GM12878 (cell line): ENCODE data around the gene TPPP3. TPM values are rescaled to one million over a fixed set of nuclear protein-coding genes. Genes with fewer than 3 reads are reported as not detected.

Experiments used
- ATAC-seq: fragments of 200-7000 bp; cut with Tn5 transposase; 3 replicates; pipeline ENCODE4 v1.9.1; 2020; ENCODE audit warnings: mild to moderate bottlenecking, moderate library complexity
- BruUV-seq: library from RNA; stranded (reverse); fragments of 400-500 nt; replicated peaks from 2 replicates; lab custom pipeline; 2021; lab: Mats Ljungman, UMichigan
- CTCF ChIA-PET: fragments of 300-600 bp; sonication (Branson Sonifier 250); formaldehyde crosslinking; extraction: SDS; loops from one replicate; lab custom pipeline; 2021; ENCODE audit warnings: inconsistent platforms; lab: Yijun Ruan, JAX
- POLR2A ChIA-PET: fragments of 350-600 bp; formaldehyde crosslinking; extraction: SDS; loops from one replicate; lab custom pipeline; 2021; ENCODE audit warnings: inconsistent platforms; lab: Charles Lee
- RAD21 ChIA-PET: fragments of 300-600 bp; sonication (Branson Sonifier 250); formaldehyde crosslinking; loops from one replicate; lab custom pipeline; 2023; ENCODE audit warnings: antibody characterized with exemption; ENCODE audit not compliant: unreplicated experiment; lab: Charles Lee
- SMC1A ChIA-PET: fragments of 300-600 bp; sonication (Branson Sonifier 250); formaldehyde crosslinking; loops from one replicate; lab custom pipeline; 2023; ENCODE audit not compliant: unreplicated experiment, uncharacterized antibody; lab: Charles Lee
- DNase-seq: peaks from one replicate; pipeline ENCODE4 v3.0.0-alpha.2; 2011; ENCODE audit warnings: low read depth, low spot score
- FAIRE-seq: peaks from 3 replicates; lab custom pipeline; 2011; peaks lifted over from hg19 to GRCh38; lab: Jason Lieb, UNC
- H2AFZ ChIP-seq: 2 replicates; pipeline ENCODE4 v1.6.0; 2011; ENCODE audit warnings: low read depth, low read length, control low read depth; ENCODE audit not compliant: control insufficient read depth
- H3K27ac ChIP-seq: 2 replicates; pipeline ENCODE4 v1.5.1; 2011; ENCODE audit warnings: control low read depth; ENCODE audit not compliant: control insufficient read depth, insufficient read depth
- H3K27me3 ChIP-seq, 2 experiments: replicated peaks in 1 of 2; 2 replicates each; pipeline versions ENCODE4 v1.6.0 to v1.6.1; 2011; ENCODE audit warnings: low read length in 1 of 2; ENCODE audit not compliant: control insufficient read depth in 2 of 2, insufficient read depth in 2 of 2
- H3K36me3 ChIP-seq, 2 experiments: 2 replicates each; pipeline ENCODE4 v1.5.1; 2011; ENCODE audit warnings: low read length in 1 of 2; ENCODE audit not compliant: control insufficient read depth in 2 of 2, insufficient read depth in 2 of 2
- H3K4me1 ChIP-seq: 2 replicates; pipeline ENCODE4 v1.6.1; 2011; ENCODE audit warnings: mild to moderate bottlenecking, low read length, moderate library complexity, mixed read lengths; ENCODE audit not compliant: control insufficient read depth, insufficient read depth
- H3K4me2 ChIP-seq: 2 replicates; pipeline ENCODE4 v1.6.0; 2011; ENCODE audit warnings: control low read depth; ENCODE audit not compliant: control insufficient read depth, insufficient read depth
- H3K4me3 ChIP-seq: fragments of 200-600 bp; sonication (generic); 2 replicates; pipeline ENCODE4 v1.5.1; 2016
- H3K79me2 ChIP-seq: 2 replicates; pipeline ENCODE4 v1.6.0; 2011; ENCODE audit warnings: low read length; ENCODE audit not compliant: control insufficient read depth, insufficient read depth
- H3K9ac ChIP-seq: 2 replicates; pipeline ENCODE4 v1.8.0; 2011; ENCODE audit warnings: low read length, control low read depth, mixed read lengths; ENCODE audit not compliant: control insufficient read depth, insufficient read depth
- H3K9me3 ChIP-seq: replicated peaks from 3 replicates; pipeline ENCODE4 v1.5.1; 2011; ENCODE audit warnings: mild to moderate bottlenecking, low read length; ENCODE audit not compliant: control insufficient read depth, insufficient read depth
- H4K20me1 ChIP-seq: 2 replicates; pipeline ENCODE4 v1.6.0; 2011; ENCODE audit not compliant: control insufficient read depth, insufficient read depth
- BCL11A ChIP-seq: IDR thresholded peaks from 2 replicates; pipeline ENCODE4 v1.6.1; 2011; ENCODE audit warnings: low read depth, low read length
- WGBS: methylation state at CpG from one replicate; pipeline ENCODE4 v1.1.6; 2016; ENCODE audit warnings: low lambda C conversion rate; ENCODE audit not compliant: insufficient replicate concordance, insufficient coverage; ENCODE audit errors: missing lambda C conversion rate; 5-methylcytosine and 5-hydroxymethylcytosine counted together
- in situ Hi-C: fragments of 300-500 bp; cut with MboI; formaldehyde crosslinking; loops from 9 replicates; pipeline ENCODE4 v1.14.3; 2018; ENCODE audit warnings: mixed read lengths
- intact Hi-C: fragments of 100-400 bp; cut with micrococcal nuclease; formaldehyde crosslinking; loops from one replicate; pipeline ENCODE4 v1.14.2; 2022; ENCODE audit not compliant: unreplicated experiment
- polyA plus RNA-seq, 11 experiments: library from polyadenylated mRNA; depleted of rRNA in 4 of 11; unstranded in 6 of 11; stranded (reverse) in 5 of 11; fragments of >200 nt; fragmentation: Nextera tagmentation in 4 of 11; fragmentation: Illumina TruSeq in 1 of 11; extraction: Ambion mirVana in 4 of 11; extraction: Trizol in 1 of 11; gene quantifications; 1 replicate in 1 of 11; 2 replicates in 10 of 11; pipeline versions ENCODE4 v1.2.1 to v1.2.3, GENCODE V29; 2011 to 2016; ENCODE audit warnings: inconsistent platforms in 2 of 11, missing spikeins in 2 of 11, low read depth in 1 of 11
- total RNA-seq, 4 experiments: library from RNA; depleted of rRNA in 3 of 4; stranded (reverse); fragments of >200 nt in 3 of 4; fragmentation: Illumina TruSeq in 1 of 4; extraction: Trizol in 1 of 4; gene quantifications; 2 replicates each; pipeline versions ENCODE4 v1.2.1 to v1.2.3, GENCODE V29; 2013 to 2021
- TF ChIP-seq, protein P1 (sequence below): fragments of 450-650 bp; IDR thresholded peaks from 2 replicates; pipeline ENCODE4 v1.6.1; 2018; ENCODE audit warnings: mild to moderate bottlenecking, low read depth, moderate library complexity; ENCODE audit not compliant: partially characterized antibody

Gene TPPP3
- total and polyA plus RNA-seq, 10 of the 15 experiments (the other 5 are each of a cell fraction or from before 2014, with no cell fraction given): 0.14 TPM; not detected in 9

- no peaks in the 10 kb centered on the region for H3K79me2 ChIP-seq
- no TSS peak for BruUV-seq
- H3K9ac ChIP-seq: no peak overlapping the region
- no peak overlapping the region for H2AFZ ChIP-seq
- H3K4me3 ChIP-seq: no peak overlapping the region
- ChIA-PET CTCF (interaction anchor here (0.5 kb wide), 1 partner anchor 21 kb away, joined by 4 read pairs; no protein-coding TSS in a partner anchor), SMC1A (no interaction called here), POLR2A (no interaction called here), RAD21 (no interaction called here)
- no peak for DNase-seq
- FAIRE-seq: no peak
- H3K4me1 ChIP-seq: no peaks in the 10 kb centered on the region
- no peaks in the 10 kb centered on the region for H3K9me3 ChIP-seq
- no peaks in the 10 kb centered on the region for H4K20me1 ChIP-seq
- in situ Hi-C loops (no loop called here), intact Hi-C loops (no loop called here)
- H3K4me2 ChIP-seq: no peak overlapping the region
- peak; percentile 18 for ATAC-seq
- 50% methylated on average over 15 of the region's 15 CpGs for WGBS
- H3K36me3 ChIP-seq: no peaks in the 10 kb centered on the region
- no peak for TF ChIP-seq BCL11A
- TF ChIP-seq, protein P1, sequence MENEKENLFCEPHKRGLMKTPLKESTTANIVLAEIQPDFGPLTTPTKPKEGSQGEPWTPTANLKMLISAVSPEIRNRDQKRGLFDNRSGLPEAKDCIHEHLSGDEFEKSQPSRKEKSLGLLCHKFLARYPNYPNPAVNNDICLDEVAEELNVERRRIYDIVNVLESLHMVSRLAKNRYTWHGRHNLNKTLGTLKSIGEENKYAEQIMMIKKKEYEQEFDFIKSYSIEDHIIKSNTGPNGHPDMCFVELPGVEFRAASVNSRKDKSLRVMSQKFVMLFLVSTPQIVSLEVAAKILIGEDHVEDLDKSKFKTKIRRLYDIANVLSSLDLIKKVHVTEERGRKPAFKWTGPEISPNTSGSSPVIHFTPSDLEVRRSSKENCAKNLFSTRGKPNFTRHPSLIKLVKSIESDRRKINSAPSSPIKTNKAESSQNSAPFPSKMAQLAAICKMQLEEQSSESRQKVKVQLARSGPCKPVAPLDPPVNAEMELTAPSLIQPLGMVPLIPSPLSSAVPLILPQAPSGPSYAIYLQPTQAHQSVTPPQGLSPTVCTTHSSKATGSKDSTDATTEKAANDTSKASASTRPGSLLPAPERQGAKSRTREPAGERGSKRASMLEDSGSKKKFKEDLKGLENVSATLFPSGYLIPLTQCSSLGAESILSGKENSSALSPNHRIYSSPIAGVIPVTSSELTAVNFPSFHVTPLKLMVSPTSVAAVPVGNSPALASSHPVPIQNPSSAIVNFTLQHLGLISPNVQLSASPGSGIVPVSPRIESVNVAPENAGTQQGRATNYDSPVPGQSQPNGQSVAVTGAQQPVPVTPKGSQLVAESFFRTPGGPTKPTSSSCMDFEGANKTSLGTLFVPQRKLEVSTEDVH: no peak
- H3K27ac ChIP-seq: no peak overlapping the region
- H3K27me3 ChIP-seq: peaks cover 6 to 17% of the 10 kb centered on the region in 2 experiments
Observed at GRCh38 chr16:67391424-67392300, 1.6 kb downstream of the TPPP3 start.
